GM12878 (cell line): Measurements from ENCODE around the gene DGAT2.

Experiments
- FOS ChIP-seq: IDR thresholded peaks from 3 replicates; pipeline ENCODE4 v1.6.1; 2011; ENCODE audit warnings: borderline replicate concordance; ENCODE audit not compliant: insufficient read length; ENCODE audit errors: extremely low read depth
- FOXK2 ChIP-seq: fragments of 450-650 bp; IDR thresholded peaks from 2 replicates; pipeline ENCODE4 v1.6.1; 2017; ENCODE audit warnings: mild to moderate bottlenecking, moderate library complexity

DNA sequence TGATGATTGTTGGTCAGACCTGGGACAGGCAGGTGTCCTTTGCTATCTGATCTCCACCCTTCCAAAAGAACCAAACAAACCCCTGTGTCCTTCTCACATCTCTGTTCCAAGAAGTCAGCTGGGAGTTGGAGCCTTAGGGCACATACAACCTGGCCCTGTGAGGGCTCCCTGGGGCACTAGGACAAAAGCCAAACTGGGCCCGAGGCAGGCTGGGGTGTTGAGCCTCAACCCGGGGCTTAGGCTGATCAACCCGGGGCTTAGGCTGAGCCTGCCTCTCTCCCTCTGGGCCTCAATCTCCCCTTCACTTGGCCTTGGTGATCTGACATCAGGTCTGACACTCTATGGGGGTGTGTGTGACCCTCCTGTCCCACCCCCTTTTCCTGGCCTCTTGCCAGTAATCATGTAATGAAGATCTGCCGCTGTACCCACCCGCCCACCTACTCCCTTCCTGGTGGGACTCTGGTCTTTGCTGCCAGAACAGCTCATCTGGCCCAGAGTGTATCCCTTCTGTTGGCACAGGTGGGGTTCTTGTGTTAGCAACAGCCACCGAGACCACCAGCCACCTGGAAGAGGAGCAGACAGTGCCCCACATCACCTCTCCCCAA is 23.7 kb downstream of the DGAT2 start:
- TF ChIP-seq FOS (no peak), FOXK2 (no peak)
